HL-60 (cell line): ENCODE measurements around the gene CENPN.

ENCODE experiments used
- DNase-seq, 2 experiments: peaks; one replicate each; pipeline ENCODE4 v3.0.0-alpha.2; 2010 to 2020; ENCODE audit warnings: low read depth in 1 of 2, low spot score in 1 of 2
- H3K27ac ChIP-seq: fragments of 250-450 bp; sonication (Bioruptor Pico); replicated peaks from 2 replicates; pipeline ENCODE4 v1.5.1; 2020; ENCODE audit warnings: mild to moderate bottlenecking, moderate library complexity
- H3K27me3 ChIP-seq: fragments of 250-450 bp; sonication (Bioruptor Pico); 2 replicates; pipeline ENCODE4 v1.5.1; 2021; ENCODE audit warnings: mild to moderate bottlenecking, moderate library complexity; ENCODE audit not compliant: insufficient read depth, poor library complexity, severe bottlenecking
- H3K4me3 ChIP-seq: replicated peaks from 2 replicates; pipeline ENCODE4 v1.5.1; 2011; ENCODE audit warnings: mild to moderate bottlenecking, control low read depth, low read length; ENCODE audit not compliant: insufficient read depth
- GABPA ChIP-seq: IDR thresholded peaks from 2 replicates; pipeline ENCODE4 v1.6.1; 2012; ENCODE audit warnings: low read depth
- POLR2AphosphoS5 ChIP-seq: IDR thresholded peaks from 2 replicates; pipeline ENCODE4 v1.6.1; 2012; ENCODE audit warnings: low read depth
- SPI1 ChIP-seq: IDR thresholded peaks from 2 replicates; pipeline ENCODE4 v1.6.1; 2012; ENCODE audit warnings: low read depth, mild to moderate bottlenecking, borderline replicate concordance
- TF ChIP-seq, protein P1 (sequence below): IDR thresholded peaks from one replicate; pipeline ENCODE4 v1.5.1; 2011; ENCODE audit warnings: low read length, control low read depth, inconsistent platforms; ENCODE audit not compliant: insufficient read depth
- TF ChIP-seq, protein P2 (sequence below): IDR thresholded peaks from 2 replicates; pipeline ENCODE4 v1.6.1; 2012; ENCODE audit warnings: low read depth; ENCODE audit not compliant: insufficient replicate concordance

The CENPN gene

DNA sequence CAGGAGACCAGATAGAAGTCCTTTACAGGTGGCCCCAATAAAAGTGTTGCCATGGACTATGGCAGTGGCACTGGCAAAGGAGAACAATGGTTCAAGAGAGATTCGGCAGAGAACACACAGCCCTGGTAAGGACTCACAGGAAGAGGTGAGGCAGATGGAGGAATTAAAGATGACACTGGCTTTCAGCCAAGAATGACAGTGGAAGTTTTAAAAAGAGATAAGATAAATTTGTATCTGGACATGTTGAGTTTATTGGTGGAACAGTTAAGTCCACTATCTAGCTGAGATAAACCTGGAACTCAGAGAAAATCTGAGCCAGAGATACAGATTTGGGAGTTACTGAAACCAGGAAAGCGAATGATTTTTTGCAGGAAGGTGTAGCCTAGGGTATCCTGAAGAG, 20.5 kb upstream of the CENPN start:
- Histone ChIP-seq H3K4me3 (no peak overlapping the region), H3K27me3 (no peaks in the 10 kb centered on the region), H3K27ac (no peak overlapping the region)
- no peak for TF ChIP-seq SPI1
- no peak for TF ChIP-seq GABPA
- no peak for TF ChIP-seq POLR2AphosphoS5
- TF ChIP-seq, protein P1, sequence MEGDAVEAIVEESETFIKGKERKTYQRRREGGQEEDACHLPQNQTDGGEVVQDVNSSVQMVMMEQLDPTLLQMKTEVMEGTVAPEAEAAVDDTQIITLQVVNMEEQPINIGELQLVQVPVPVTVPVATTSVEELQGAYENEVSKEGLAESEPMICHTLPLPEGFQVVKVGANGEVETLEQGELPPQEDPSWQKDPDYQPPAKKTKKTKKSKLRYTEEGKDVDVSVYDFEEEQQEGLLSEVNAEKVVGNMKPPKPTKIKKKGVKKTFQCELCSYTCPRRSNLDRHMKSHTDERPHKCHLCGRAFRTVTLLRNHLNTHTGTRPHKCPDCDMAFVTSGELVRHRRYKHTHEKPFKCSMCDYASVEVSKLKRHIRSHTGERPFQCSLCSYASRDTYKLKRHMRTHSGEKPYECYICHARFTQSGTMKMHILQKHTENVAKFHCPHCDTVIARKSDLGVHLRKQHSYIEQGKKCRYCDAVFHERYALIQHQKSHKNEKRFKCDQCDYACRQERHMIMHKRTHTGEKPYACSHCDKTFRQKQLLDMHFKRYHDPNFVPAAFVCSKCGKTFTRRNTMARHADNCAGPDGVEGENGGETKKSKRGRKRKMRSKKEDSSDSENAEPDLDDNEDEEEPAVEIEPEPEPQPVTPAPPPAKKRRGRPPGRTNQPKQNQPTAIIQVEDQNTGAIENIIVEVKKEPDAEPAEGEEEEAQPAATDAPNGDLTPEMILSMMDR, result no peak
- TF ChIP-seq, protein P2, sequence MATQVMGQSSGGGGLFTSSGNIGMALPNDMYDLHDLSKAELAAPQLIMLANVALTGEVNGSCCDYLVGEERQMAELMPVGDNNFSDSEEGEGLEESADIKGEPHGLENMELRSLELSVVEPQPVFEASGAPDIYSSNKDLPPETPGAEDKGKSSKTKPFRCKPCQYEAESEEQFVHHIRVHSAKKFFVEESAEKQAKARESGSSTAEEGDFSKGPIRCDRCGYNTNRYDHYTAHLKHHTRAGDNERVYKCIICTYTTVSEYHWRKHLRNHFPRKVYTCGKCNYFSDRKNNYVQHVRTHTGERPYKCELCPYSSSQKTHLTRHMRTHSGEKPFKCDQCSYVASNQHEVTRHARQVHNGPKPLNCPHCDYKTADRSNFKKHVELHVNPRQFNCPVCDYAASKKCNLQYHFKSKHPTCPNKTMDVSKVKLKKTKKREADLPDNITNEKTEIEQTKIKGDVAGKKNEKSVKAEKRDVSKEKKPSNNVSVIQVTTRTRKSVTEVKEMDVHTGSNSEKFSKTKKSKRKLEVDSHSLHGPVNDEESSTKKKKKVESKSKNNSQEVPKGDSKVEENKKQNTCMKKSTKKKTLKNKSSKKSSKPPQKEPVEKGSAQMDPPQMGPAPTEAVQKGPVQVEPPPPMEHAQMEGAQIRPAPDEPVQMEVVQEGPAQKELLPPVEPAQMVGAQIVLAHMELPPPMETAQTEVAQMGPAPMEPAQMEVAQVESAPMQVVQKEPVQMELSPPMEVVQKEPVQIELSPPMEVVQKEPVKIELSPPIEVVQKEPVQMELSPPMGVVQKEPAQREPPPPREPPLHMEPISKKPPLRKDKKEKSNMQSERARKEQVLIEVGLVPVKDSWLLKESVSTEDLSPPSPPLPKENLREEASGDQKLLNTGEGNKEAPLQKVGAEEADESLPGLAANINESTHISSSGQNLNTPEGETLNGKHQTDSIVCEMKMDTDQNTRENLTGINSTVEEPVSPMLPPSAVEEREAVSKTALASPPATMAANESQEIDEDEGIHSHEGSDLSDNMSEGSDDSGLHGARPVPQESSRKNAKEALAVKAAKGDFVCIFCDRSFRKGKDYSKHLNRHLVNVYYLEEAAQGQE, result no peak
- no peak for DNase-seq

GRCh38 chr16:80988756-80989155, 18.3 kb upstream of the CENPN start:
- no peak for DNase-seq
- no peak overlapping the region for H3K4me3 ChIP-seq
- H3K27ac ChIP-seq, result no peak overlapping the region
- no peaks in the 10 kb centered on the region for H3K27me3 ChIP-seq
- TF ChIP-seq, protein P1, result no peak

GRCh38 chr16:80989801-80990200, 17.2 kb upstream of the CENPN start:
- Histone ChIP-seq H3K27ac (no peak overlapping the region), H3K4me3 (no peak overlapping the region), H3K27me3 (no peaks in the 10 kb centered on the region)
- TF ChIP-seq SPI1 (no peak), GABPA (no peak), POLR2AphosphoS5 (no peak)
- TF ChIP-seq, protein P2, result no peak
- TF ChIP-seq, protein P1, result no peak
- no peak for DNase-seq

DNA sequence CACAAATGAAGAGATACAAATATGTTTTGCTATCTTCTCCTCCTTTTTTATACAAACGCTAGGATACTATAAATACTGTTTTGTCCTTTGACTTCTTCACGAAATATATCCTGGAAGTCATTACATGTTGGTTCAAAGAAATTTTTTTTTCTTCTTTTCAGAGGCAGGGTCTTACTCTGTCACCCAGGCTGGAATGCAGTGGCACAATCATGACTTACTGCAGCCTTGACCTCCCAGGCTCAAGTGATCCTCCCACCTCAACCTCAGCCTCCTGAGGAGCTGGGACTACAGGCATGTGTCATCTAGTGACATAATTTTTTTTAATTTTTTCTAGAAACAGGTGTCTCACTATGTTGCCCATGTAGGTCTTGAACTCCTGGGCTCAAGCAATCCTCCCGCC, 16.4 kb upstream of the CENPN start:
- no peaks in the 10 kb centered on the region for H3K27me3 ChIP-seq
- DNase-seq, result no peak
- no peak overlapping the region for H3K4me3 ChIP-seq
- TF ChIP-seq POLR2AphosphoS5 (no peak), SPI1 (no peak), GABPA (no peak)
- TF ChIP-seq, protein P2, result no peak
- TF ChIP-seq, protein P1, result no peak
- H3K27ac ChIP-seq, result no peak overlapping the region
